ENCODE measurements around the gene TPI1.
A peak's percentile ranks its signal among the peaks of the same experiment; 100 is the strongest.

Gene TPI1

DNA sequence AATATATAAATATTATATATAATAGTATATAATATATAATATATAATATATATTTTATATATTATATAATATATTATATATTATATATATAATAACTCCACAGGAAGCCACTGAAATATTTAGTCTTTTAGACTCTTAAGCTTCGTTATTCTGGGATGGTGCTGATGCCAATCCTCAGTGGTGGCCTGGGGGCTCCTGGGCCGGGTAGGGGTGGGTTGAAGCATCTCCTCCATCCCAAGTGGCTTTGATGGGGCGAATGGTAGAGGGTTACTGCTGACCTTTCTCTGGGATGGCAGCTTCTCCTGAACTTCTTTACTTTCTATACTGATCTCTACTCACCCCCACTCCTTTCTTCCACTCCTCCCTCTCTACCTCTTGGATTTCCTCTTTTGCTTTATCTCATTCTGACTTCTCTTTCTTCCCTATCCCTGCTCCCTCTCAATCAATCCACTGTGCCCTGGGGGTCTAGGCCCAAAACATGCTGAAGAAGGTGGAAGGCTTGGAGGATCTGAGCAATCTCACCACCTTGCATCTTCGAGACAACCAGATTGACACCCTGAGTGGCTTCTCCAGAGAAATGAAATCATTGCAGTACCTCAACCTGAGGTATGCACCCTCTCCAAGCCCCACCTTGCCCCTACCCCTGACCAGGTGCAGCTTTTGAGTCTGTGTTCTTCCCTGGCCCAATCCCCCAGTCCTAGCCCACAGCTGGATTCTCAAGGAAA is 42.3 kb downstream of the TPI1 start:
- in situ Hi-C loops (cut with HindIII; ENCODE audit: low sequenced_read_pairs): no loop called here
- H3K4me3 ChIP-seq (ENCODE audit: low read depth, low read length): no peak overlapping the region
- DNase-seq (ENCODE audit: low read depth, low spot score): no peak
- TF ChIP-seq, protein P1, sequence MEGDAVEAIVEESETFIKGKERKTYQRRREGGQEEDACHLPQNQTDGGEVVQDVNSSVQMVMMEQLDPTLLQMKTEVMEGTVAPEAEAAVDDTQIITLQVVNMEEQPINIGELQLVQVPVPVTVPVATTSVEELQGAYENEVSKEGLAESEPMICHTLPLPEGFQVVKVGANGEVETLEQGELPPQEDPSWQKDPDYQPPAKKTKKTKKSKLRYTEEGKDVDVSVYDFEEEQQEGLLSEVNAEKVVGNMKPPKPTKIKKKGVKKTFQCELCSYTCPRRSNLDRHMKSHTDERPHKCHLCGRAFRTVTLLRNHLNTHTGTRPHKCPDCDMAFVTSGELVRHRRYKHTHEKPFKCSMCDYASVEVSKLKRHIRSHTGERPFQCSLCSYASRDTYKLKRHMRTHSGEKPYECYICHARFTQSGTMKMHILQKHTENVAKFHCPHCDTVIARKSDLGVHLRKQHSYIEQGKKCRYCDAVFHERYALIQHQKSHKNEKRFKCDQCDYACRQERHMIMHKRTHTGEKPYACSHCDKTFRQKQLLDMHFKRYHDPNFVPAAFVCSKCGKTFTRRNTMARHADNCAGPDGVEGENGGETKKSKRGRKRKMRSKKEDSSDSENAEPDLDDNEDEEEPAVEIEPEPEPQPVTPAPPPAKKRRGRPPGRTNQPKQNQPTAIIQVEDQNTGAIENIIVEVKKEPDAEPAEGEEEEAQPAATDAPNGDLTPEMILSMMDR (IDR thresholded peaks at IDR 0.05; ENCODE audit: low read depth, low read length): no peak

DNA sequence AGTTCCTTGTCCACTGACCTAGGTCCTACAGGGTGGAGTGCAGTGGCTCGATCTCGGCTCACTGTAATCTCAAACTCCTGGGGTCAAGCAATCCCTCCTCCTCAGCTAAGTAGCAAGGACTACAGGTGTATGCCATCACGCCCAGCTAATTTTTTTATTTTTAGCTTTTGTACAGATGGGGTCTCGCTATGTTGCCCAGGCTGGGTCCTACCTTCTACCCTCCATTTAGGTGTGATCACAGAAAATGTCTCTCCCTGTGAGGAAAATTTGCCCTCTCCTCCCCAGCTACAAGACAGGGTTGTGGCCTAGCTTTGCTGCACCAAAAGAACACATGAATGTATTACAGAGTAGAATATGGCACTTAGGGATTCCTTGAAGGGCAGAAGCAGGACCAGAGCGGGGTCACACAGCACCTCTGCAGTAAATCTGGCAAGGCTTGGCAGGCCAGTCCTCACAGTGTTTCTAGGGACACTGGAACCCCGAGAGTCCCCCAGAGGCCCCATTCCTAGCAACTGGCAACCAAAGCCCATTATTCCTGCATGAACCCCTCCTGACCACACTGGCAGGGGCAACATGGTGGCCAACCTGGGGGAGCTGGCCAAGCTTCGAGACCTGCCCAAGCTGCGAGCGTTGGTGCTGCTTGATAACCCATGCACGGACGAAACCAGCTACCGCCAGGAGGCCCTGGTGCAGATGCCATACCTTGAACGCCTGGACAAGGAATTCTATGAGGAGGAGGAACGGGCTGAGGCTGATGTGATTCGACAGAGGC is 45.0 kb downstream of the TPI1 start:
- in situ Hi-C loops (cut with HindIII; ENCODE audit: low sequenced_read_pairs): no loop called here
- H3K4me3 ChIP-seq (ENCODE audit: low read depth, low read length): no peak overlapping the region
- TF ChIP-seq, protein P1 (IDR thresholded peaks at IDR 0.05; ENCODE audit: low read depth, low read length): no peak

DNA sequence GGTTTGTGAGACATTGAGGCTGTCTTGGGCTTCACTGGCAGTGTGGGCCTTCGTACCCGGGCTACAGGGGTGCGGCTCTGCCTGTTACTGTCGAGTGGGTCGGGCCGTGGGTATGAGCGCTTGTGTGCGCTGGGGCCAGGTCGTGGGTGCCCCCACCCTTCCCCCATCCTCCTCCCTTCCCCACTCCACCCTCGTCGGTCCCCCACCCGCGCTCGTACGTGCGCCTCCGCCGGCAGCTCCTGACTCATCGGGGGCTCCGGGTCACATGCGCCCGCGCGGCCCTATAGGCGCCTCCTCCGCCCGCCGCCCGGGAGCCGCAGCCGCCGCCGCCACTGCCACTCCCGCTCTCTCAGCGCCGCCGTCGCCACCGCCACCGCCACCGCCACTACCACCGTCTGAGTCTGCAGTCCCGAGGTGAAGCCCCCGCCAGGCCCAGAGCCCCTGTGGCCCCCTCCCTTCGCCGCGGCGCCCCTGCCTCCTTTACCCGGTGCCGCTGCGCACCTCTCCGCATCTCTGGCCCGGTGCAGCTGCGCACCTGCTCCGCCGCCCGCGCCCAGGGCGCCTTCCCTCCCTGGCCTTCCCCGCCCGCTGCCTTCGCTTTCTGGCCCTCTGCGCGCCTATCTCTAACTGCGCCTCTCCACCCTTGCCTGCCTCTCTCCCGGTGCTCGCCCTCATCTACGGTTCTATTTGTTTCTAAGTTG is 47.1 kb downstream of the TPI1 start, which contains the start of gene ENO2:
ENO2 (plus strand) TSS at position 335 of the 701 bp plus-strand sequence. CDS start 1,253 bp downstream, outside the sequence.
- in situ Hi-C loops (cut with HindIII; ENCODE audit: low sequenced_read_pairs): no loop called here
- H3K4me3 ChIP-seq (ENCODE audit: low read depth, low read length): peak within 1 kb of the TSS; percentile 60
- TF ChIP-seq, protein P1 (IDR thresholded peaks at IDR 0.05; ENCODE audit: low read depth, low read length): no peak
- DNase-seq (ENCODE audit: low read depth, low spot score): peak; percentile 62

More for the DNA sequence above, 45.0 kb downstream of the TPI1 start:
- DNase-seq (ENCODE audit: low read depth, low spot score): no peak

DNA sequence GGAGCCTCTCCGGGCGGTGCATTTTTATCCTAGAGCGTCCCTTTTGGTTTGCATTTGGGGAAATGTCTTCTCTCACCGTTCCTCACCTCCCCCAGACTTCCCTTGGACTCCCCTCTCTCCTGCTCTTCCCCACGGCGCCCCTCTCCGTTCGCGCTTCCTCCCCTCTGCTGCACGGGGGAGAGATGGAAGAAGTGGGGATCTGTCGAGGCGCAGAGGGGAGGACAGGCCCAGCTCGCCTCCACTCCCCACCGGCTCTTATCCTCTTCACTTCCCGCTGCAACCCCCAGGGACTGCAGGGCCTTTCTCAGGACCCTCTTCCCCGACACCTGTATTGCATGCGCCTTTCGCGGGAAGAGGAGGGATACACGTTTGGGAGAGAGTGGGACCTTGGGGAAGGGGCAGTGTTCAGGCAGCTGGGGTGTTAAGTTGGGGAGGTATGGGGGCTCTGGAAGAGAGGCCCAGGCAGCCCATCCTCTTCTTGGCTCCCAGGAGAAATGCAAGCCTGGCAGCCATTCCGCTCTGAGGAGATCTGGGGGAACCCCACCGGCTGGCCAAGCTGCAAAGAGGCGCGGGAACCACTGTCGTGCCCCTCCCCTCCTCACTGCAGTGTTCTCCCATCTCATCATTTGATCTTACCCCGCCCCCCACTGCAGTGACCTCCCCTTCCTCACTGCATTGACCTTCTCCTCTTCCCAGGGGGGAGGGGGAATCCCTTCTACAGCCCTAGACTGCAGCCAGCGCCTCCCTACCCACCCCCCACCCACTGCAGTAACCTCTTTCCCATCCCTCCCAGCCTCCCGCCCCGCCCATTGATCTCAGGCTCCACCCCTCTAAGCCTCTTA is 47.8 kb downstream of the TPI1 start:
- TF ChIP-seq, protein P1 (IDR thresholded peaks at IDR 0.05; ENCODE audit: low read depth, low read length): no peak
- DNase-seq (ENCODE audit: low read depth, low spot score): no peak
- peak overlapping the region; percentile 60 for H3K4me3 ChIP-seq (ENCODE audit: low read depth, low read length)
- in situ Hi-C loops (cut with HindIII; ENCODE audit: low sequenced_read_pairs): no loop called here

DNA sequence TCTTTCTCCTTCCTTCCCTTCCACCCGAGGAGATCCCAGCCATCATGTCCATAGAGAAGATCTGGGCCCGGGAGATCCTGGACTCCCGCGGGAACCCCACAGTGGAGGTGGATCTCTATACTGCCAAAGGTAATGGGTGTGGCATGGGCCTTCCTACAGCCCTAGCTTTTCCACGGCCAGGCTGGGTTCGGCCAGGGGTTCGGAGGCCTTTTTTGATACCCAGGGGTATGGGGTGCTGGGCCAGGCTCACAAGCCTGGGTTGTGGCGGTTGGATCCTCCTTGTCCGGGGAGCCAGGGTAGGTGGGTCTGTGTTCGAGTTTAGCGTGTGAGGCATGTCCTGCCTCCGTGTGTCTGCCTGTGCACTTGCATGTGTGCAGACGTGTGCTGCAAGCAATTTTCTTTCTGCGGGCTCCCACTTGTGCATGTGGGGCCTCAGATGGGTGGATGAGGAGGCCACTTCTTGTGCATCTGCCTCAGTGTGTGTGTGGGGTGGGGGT is 48.5 kb downstream of the TPI1 start:
- H3K4me3 ChIP-seq (ENCODE audit: low read depth, low read length): peak overlapping the region; percentile 60
- in situ Hi-C loops (cut with HindIII; ENCODE audit: low sequenced_read_pairs): no loop called here
- TF ChIP-seq, protein P1 (IDR thresholded peaks at IDR 0.05; ENCODE audit: low read depth, low read length): no peak
- no peak for DNase-seq (ENCODE audit: low read depth, low spot score)
